HPDE6-E6E7 (cell line): ENCODE measurements around the gene CELA2A.
"Not testable (repeated sequence)": the region's sequence is repeated elsewhere in the genome, so short reads cannot be mapped to it uniquely, and the experiment has no call there.

Experiments used
- DNase-seq: peaks from one replicate; pipeline ENCODE4 v3.0.0; 2011; ENCODE audit warnings: missing footprints; ENCODE audit errors: extremely low spot score

The CELA2A gene

DNA sequence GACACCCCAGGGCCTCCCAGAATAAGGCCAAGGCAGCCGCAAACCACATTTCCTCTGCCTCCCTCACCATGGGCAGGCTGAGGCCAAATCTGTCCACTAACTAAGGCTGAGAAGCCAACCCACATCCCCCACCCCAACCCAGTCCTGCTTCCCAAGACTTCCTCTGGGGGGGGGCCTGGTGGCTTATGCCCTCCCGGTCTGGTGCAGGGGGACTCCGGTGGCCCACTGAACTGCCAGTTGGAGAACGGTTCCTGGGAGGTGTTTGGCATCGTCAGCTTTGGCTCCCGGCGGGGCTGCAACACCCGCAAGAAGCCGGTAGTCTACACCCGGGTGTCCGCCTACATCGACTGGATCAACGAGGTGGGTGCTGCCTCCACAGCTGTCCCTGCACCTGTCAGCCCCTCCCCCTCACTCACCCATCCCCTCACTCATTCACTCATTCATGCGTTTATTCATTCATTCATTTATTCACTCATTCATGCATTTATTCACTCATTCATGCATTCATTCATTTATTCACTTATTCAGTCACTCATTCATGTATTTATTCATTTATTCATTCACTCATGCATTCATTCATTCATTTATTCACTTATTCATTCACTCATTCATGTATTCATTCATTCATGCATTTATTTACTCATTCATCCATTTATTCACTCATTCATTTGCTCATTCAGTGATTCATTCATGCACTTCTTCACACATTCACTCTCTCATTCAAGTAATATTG, 11.0 kb upstream of the CELA2A start:
- no peak for DNase-seq

DNA sequence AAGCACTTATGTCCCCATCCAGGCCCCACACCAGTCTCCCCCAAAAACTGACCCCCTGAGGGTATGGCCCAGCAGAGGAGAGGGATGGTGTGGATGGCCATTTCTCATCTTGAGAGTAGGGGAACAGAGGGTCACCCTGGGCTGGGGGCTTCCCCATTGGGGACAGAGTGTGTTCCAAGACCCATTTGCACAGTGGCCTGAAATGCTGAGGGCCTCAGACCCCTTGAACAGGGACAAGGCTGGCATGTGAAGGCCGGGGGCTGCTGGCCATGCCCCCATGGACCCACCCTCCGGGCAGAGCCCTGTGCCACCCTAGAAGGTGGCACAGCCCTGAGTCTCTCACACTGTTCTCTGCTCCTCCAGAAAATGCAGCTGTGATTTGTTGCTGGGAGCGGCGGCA, 10.3 kb upstream of the CELA2A start:
- DNase-seq, result no peak

DNA sequence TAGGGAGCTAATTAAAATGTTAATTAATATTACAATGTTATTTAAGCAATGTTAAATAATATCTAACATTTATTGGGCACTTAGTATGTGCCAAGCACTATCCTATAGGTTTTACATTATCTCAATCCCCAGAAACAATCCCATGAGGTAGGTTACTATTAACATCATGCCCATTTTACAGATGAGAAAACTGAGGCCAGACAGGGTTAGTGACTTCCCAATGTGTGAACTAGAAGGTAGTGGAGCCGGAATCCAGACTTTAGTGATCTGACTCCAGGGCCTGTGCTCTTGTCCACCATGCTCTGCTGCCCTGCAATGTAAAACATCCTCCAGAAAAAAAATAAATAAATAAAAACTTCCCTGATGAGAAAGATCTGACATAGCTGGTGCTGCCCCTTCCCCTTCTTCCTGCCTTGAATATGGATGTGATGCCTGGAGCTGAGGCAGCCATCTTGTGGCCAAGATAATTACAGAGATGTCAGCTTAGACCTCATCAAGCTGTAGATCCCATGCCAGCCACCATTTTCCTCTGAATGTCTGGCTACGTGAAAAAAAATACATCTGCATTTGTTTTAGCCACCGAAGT, 7.6 kb upstream of the CELA2A start:
- no peak for DNase-seq

- no peak for DNase-seq
Observed at GRCh38 chr1:15449567-15449966, 7.0 kb upstream of the CELA2A start.

DNA sequence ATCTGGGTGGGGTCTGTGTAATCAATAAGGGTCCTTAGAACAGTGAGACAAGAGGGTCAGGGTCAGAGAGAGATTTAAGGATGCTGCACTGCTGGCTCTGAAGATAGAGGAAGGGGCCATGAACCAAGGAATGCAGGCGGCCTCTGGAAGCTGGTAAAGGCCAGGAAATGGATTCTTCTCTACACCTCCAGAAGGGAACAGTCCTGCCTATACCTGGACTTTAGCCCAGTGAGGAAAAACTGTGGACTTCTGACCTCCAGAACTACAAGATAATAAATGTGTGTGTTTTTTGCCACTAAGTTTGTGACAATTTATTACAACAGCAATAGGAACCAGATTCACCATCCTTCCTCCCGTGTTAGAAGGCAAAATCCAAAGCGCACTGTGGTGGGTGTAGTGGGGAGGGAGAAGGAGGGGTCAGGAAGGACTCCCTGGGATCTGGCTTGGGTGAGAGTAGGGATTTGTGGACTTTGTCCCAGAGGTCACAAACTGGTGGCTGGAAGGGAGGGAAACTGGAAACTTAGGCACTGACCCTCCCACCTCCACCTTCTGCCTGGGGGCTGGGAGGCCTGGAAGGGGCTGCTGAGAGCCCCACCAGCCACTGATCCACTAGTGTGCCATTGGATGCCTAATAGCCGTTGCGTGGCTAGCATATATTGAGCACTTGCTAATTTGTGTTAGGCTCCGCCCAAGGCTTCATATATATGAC, 5.4 kb upstream of the CELA2A start:
- no peak for DNase-seq

DNA sequence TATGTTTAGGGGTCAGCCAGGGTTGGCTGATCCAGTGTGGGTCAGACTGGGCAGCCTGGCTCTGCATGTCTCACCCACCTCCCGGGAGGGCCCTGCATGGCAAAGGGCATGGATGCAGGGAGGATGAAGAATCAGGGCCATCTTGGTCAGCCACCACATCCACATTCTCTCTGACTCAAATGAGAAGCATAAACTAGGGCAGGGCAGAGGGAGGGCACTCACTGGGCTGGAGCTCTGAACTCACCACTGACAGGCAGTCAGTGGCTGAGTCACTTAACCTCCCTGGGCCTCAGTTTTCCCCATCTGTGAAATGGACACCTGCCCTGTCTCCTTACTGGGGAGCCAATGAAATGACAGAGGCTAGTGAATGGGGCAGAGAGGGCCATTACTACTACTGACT, 4.3 kb upstream of the CELA2A start:
- no peak for DNase-seq

DNA sequence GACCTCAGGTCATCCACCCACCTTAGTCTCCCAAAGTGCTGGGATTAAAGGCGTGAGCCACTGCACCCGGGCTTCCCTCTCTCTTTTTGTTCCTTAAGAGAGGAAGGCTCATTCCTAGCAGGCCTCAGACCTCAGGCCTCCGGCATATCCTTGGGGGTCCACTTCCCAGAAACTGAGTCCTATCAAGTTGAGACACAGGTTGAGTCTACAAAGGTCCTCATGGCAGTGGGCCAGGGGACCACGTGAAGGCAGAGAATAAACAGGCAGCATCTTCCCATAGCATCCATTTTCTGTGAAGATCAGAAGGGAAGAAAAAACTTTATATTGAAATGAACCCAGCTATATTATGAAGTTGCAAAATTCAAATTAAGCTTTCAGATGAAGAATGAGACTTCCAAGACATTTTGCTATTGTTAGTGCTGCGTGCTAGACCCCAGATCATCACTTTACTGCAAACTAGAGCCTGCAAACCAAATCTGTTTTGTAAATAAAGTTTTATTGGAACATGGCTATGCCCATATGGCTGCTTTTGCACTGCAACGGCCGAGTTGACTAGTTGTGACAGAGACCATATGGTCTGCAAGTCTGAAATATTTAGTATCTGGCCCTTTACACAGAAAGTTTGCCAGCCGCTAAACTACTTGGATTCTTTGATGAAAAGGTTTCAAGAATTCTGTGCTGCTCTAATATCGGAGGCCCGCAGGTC, 3.5 kb upstream of the CELA2A start:
- DNase-seq, result no peak

GRCh38 chr1:15453734-15454133, 2.8 kb upstream of the CELA2A start:
- no peak for DNase-seq

- no peak for DNase-seq
Observed at GRCh38 chr1:15454256-15454655, 2.3 kb upstream of the CELA2A start.

GRCh38 chr1:15455522-15455921, 1.0 kb upstream of the CELA2A start:
- no peak for DNase-seq

DNA sequence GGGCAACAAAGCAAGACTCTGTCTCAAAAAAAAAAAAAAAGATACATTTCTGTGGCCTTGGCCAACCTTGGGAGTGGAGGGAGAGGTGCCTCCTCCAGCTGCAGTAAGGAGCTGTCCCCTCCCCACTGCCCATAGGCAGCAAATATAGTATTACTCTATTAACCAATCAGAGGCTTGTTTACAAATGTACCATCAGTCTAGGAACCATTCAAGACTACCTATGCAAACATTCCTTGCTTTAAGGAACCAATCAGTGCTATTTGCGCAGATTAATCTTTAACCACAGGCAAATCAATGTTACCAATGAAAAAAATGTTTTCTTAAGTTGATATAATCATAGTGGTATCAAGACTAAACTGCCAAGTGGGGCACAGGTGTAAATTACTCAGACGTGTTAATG, 1.1 kb downstream of the CELA2A start:
- no peak for DNase-seq

DNA sequence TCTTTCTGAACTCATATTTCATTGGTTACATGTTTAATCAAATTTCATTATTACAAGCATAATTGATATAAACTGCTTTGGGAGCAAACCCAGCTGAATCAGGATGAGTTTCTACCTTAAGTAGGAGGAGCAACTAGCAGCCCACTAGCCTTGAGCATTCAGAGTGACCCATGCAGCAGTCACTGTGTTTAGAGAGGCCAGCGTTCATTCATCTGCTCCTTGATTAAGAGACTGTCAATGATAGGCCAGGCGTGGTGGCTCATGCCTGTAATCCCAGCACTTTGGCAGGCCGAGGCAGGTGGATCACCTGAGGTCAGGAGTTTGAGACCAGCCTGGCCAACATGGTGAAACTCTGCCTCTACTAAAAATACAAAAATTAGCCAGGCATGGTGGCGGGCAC, 1.9 kb downstream of the CELA2A start:
- not testable (repeated sequence) for DNase-seq

DNA sequence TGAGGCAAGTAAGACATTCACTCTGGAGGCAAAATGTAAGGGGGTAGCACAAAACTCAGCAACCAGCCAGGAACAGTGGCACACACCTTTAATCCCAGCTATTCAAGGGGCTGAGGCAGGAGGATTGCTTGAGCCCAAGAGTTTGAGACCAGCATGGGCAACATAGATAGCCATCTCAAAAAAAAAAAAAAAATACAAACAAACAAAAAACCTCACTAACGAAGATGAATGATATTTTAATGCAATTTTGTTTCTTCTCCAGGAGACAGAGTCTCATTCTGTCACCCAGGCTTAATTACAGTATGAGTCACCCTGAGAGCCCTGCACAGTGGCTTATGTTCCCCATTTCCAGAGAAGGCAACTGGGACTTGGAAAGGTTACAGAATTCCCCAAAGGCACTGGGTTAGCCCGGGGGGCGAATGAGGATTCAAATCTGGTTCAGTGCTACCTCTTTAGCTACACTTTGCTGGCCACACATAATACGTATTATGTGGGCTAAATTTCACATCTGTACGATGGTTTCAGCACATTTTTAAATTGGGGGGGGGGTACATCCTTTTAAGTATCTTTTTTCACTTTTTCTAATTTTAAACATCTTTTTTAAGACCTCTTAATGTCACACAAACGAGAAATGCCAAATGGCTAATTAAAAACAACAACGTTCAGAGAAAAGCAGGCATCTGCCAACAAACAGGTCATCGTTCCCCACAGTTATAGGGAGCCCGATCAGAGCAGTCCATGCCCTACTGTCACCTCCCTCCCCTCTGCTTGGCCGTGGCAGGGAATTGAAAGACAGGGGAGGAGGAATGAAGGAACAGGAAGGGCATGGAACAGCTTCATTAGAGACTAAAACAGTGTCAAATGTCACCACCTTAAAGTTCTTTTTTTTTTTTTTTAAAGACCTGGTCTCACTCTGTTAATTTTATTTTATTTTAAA, 3.5 kb downstream of the CELA2A start:
- DNase-seq, result no peak

GRCh38 chr1:15460708-15461095, 4.2 kb downstream of the CELA2A start:
- no peak for DNase-seq

- peak; percentile 25 for DNase-seq
Observed at GRCh38 chr1:15463064-15463800, 6.7 kb downstream of the CELA2A start.

DNA sequence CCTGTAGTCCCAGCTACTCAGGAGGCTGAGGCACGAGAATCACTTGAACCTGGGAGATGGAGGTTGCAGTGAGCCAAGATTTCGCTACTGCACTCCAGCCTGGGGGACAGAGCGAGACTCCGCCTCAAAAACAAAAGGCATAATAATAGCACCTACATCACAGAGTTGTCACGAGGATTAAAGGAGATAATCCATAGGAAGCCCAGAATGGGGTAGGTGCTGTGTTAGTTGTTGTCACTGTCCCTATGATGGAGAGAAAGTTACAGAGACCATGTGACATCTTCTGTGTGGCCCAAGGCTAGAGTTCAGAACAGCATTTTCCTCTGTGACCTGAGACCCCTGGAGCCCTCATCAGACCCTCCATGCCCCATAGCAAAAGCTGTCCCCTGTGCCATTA, 7.4 kb downstream of the CELA2A start:
- DNase-seq, result not testable (repeated sequence)

DNA sequence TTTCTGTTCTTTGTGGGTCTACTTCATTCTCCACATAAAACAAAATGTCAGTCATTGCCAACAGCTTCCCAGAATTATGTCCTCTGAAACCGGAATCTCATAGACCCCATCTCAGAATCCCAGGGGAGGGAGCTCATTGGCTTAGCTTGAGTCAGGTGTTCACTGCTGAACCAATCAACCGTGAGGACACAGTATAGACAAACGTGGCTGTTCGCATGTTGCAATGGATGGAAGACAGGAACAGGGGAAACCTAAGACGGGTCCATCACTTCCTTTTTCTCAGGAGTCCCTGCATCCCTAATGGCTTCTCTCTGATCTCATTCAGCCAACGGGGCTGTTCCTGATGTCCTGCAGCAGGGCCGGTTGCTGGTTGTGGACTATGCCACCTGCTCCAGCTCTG, 9.1 kb downstream of the CELA2A start:
- DNase-seq, result no peak

DNA sequence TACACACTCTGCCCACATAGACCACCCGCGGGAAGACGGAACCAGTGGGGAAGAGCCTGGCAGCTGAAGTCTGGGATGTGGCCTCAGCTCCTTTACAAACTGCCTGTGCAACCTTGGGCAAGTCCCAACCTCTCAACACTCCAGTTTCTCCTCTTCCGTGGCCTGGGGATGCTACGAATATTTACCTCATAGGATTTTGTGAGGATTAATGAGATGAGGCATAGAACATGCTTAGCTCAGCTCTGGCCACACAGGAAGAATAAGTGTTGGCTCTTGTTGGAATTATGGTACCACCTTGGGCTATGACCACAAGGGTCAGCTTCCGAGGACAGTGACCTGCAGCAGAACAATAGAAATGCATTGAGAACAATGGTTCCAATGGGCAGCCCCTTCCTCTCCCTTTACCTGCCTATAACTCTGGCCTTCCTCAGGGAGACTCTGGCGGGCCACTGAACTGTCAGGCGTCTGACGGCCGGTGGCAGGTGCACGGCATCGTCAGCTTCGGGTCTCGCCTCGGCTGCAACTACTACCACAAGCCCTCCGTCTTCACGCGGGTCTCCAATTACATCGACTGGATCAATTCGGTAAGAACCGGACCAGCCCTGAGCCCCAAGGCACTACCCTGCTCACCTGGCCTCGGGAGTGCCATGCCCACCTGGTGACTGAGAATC, 10.6 kb downstream of the CELA2A start:
- not testable (repeated sequence) for DNase-seq

- DNase-seq, result no peak
Observed at GRCh38 chr1:15468145-15468544, 11.6 kb downstream of the CELA2A start.

- DNase-seq, result no peak
Observed at GRCh38 chr1:15469361-15469760, 12.8 kb downstream of the CELA2A start.
